H1 (cell line): ENCODE results near the gene MCM9. TPM values are rescaled to one million over a fixed set of nuclear protein-coding genes. Genes with fewer than 3 reads are reported as not detected.

Experiments
- CTCF ChIA-PET: fragments of 300-600 bp; sonication (Branson Sonifier 250); formaldehyde crosslinking; loops from one replicate; lab custom pipeline; 2021; ENCODE audit not compliant: partially characterized antibody; lab: Charles Lee
- POLR2A ChIA-PET: fragments of 300-600 bp; sonication (Branson Sonifier 250); formaldehyde crosslinking; loops from one replicate; lab custom pipeline; 2021; ENCODE audit warnings: inconsistent platforms; ENCODE audit not compliant: partially characterized antibody; lab: Charles Lee
- DNase-seq, 2 experiments: peaks; one replicate each; pipeline versions ENCODE4 v3.0.0 to v3.0.0-alpha.2; 2010 to 2022; ENCODE audit warnings: low spot score in 2 of 2, low read depth in 1 of 2, mixed read lengths in 1 of 2
- FAIRE-seq: peaks from 2 replicates; lab custom pipeline; 2011; peaks lifted over from hg19 to GRCh38; lab: Jason Lieb, UNC
- H2AFZ ChIP-seq: 2 replicates; pipeline ENCODE4 v1.8.1; 2012; ENCODE audit warnings: low read length, inconsistent platforms
- H2AK5ac ChIP-seq: 2 replicates; pipeline ENCODE4 v1.6.1; 2013; ENCODE audit warnings: low read depth, low read length
- H2BK120ac ChIP-seq: replicated peaks from 2 replicates; pipeline ENCODE3; 2013; ENCODE audit warnings: low read depth, low read length, inconsistent platforms
- H2BK12ac ChIP-seq: 2 replicates; pipeline ENCODE4 v1.6.1; 2013; ENCODE audit warnings: low read depth, low read length
- H2BK15ac ChIP-seq: 2 replicates; pipeline ENCODE4 v1.6.1; 2013; ENCODE audit warnings: low read length
- H2BK20ac ChIP-seq: 2 replicates; pipeline ENCODE4 v1.6.1; 2013; ENCODE audit warnings: low read length
- H2BK5ac ChIP-seq: 2 replicates; pipeline ENCODE4 v1.6.1; 2013; ENCODE audit warnings: low read depth, low read length
- H3K14ac ChIP-seq: 2 replicates; pipeline ENCODE4 v1.6.1; 2013; ENCODE audit warnings: inconsistent platforms; ENCODE audit not compliant: insufficient read length
- H3K18ac ChIP-seq: 2 replicates; pipeline ENCODE4 v1.6.1; 2013; ENCODE audit warnings: low read length; ENCODE audit errors: extremely low read depth
- H3K23ac ChIP-seq: 2 replicates; pipeline ENCODE4 v1.6.1; 2013; ENCODE audit warnings: inconsistent platforms; ENCODE audit not compliant: insufficient read length
- H3K23me2 ChIP-seq: 2 replicates; pipeline ENCODE4 v1.6.1; 2013; ENCODE audit warnings: low read depth, low read length
- H3K27ac ChIP-seq: 2 replicates; pipeline ENCODE4 v1.6.1; 2011; ENCODE audit warnings: low read depth, low read length, inconsistent platforms
- H3K27me3 ChIP-seq, 4 experiments: replicated peaks in 1 of 4; 1 replicate in 1 of 4; 2 replicates in 3 of 4; pipeline versions ENCODE4 v1.6.1 to v1.8.1; 2011 to 2013; ENCODE audit warnings: low read length in 3 of 4, mild to moderate bottlenecking in 3 of 4, inconsistent platforms in 2 of 4, mixed read lengths in 2 of 4, moderate library complexity in 1 of 4; ENCODE audit not compliant: control insufficient read depth in 3 of 4, insufficient read depth in 3 of 4; ENCODE audit errors: extremely low read depth in 1 of 4
- H3K36me3 ChIP-seq, 4 experiments: 2 replicates each; pipeline versions ENCODE4 v1.6.1 to v1.8.1; 2011 to 2013; ENCODE audit warnings: mild to moderate bottlenecking in 4 of 4, low read length in 3 of 4, moderate library complexity in 2 of 4, control low read depth in 1 of 4, inconsistent platforms in 1 of 4; ENCODE audit not compliant: insufficient read depth in 4 of 4, control insufficient read depth in 2 of 4
- H3K4ac ChIP-seq: replicated peaks from 2 replicates; pipeline ENCODE3; 2013; ENCODE audit warnings: low read length, low read depth, mixed read lengths, inconsistent platforms; ENCODE audit not compliant: insufficient read length
- H3K4me1 ChIP-seq, 4 experiments: replicated peaks in 1 of 4; 1 replicate in 1 of 4; 2 replicates in 3 of 4; pipeline versions ENCODE4 v1.6.1 to v1.8.1; 2011 to 2013; ENCODE audit warnings: low read length in 3 of 4, inconsistent platforms in 2 of 4, mixed read lengths in 1 of 4; ENCODE audit not compliant: insufficient read depth in 4 of 4, control insufficient read depth in 3 of 4
- H3K4me2 ChIP-seq, 2 experiments: 2 replicates each; pipeline versions ENCODE4 v1.6.1 to v1.8.1; 2011 to 2013; ENCODE audit warnings: low read depth in 2 of 2, low read length in 2 of 2, control low read depth in 1 of 2, inconsistent platforms in 1 of 2, mild to moderate bottlenecking in 1 of 2; ENCODE audit not compliant: insufficient read depth in 1 of 2
- H3K4me3 ChIP-seq, 4 experiments: fragments of 200-600, 300-600 bp in 1 of 4; sonication (generic), shearing (Covaris generic), sonication (Bioruptor Twin) in 1 of 4; 2 replicates each; pipeline versions ENCODE4 v1.5.1 to v1.8.1; 2011 to 2016; ENCODE audit warnings: low read length in 4 of 4, low read depth in 3 of 4, control low read depth in 2 of 4, inconsistent platforms in 2 of 4, mild to moderate bottlenecking in 2 of 4, mixed read lengths in 1 of 4, moderate library complexity in 1 of 4; ENCODE audit not compliant: insufficient read depth in 2 of 4; ENCODE audit errors: extremely low read depth in 1 of 4
- H3K56ac ChIP-seq: replicated peaks from 2 replicates; pipeline ENCODE3; 2013; ENCODE audit warnings: low read depth, mild to moderate bottlenecking, mixed read lengths, low read length, inconsistent platforms; ENCODE audit not compliant: insufficient read length
- H3K79me1 ChIP-seq: 2 replicates; pipeline ENCODE4 v1.6.1; 2013; ENCODE audit warnings: low read depth, low read length, control low read depth
- H3K79me2 ChIP-seq, 2 experiments: 2 replicates each; pipeline versions ENCODE4 v1.6.1 to v1.8.1; 2012 to 2013; ENCODE audit warnings: low read length in 2 of 2, mild to moderate bottlenecking in 2 of 2, inconsistent platforms in 1 of 2; ENCODE audit not compliant: insufficient read depth in 2 of 2, control insufficient read depth in 1 of 2
- H3K9ac ChIP-seq, 4 experiments: replicated peaks in 1 of 4; 1 replicate in 1 of 4; 2 replicates in 3 of 4; pipeline versions ENCODE4 v1.6.1 to v1.8.1; 2011 to 2013; ENCODE audit warnings: low read depth in 3 of 4, low read length in 3 of 4, control low read depth in 2 of 4, mild to moderate bottlenecking in 2 of 4, moderate library complexity in 2 of 4, inconsistent platforms in 1 of 4; ENCODE audit errors: extremely low read depth in 1 of 4
- H3K9me3 ChIP-seq, 2 experiments: 2 replicates each; pipeline versions ENCODE4 v1.6.1 to v1.8.1; 2012 to 2013; ENCODE audit warnings: mild to moderate bottlenecking in 2 of 2, moderate library complexity in 2 of 2, control low read depth in 1 of 2, inconsistent platforms in 1 of 2, low read depth in 1 of 2, low read length in 1 of 2, mixed read lengths in 1 of 2; ENCODE audit not compliant: insufficient read depth in 2 of 2
- H4K20me1 ChIP-seq, 2 experiments: replicated peaks in 1 of 2; 2 replicates each; pipeline versions ENCODE3 to v1.8.1; 2011 to 2013; ENCODE audit warnings: inconsistent platforms in 2 of 2, low read length in 2 of 2, mild to moderate bottlenecking in 1 of 2; ENCODE audit not compliant: insufficient read depth in 2 of 2, control insufficient read depth in 1 of 2
- H4K5ac ChIP-seq: 2 replicates; pipeline ENCODE4 v1.6.1; 2013; ENCODE audit warnings: low read length, low read depth, mixed read lengths, inconsistent platforms; ENCODE audit not compliant: insufficient read length
- H4K8ac ChIP-seq: 2 replicates; pipeline ENCODE4 v1.8.0; 2013; ENCODE audit warnings: mild to moderate bottlenecking, moderate library complexity, low read length, inconsistent platforms; ENCODE audit not compliant: insufficient read depth; ENCODE audit errors: extremely low read depth
- H4K91ac ChIP-seq: replicated peaks from 2 replicates; pipeline ENCODE3; 2013; ENCODE audit warnings: low read length, mixed read lengths, inconsistent platforms; ENCODE audit not compliant: insufficient read length
- BCL11A ChIP-seq, 2 experiments: IDR thresholded peaks; one replicate each; pipeline ENCODE4 v1.6.1; 2011; ENCODE audit warnings: low read depth in 2 of 2, low read length in 2 of 2, mild to moderate bottlenecking in 2 of 2
- CBX5 ChIP-seq: fragments of 300-800, 300-1000 bp; sonication (generic); IDR thresholded peaks from 2 replicates; pipeline ENCODE4 v1.7.1; 2016; ENCODE audit warnings: antibody characterized with exemption, low read length, low read depth
- CTBP2 ChIP-seq: IDR thresholded peaks from 2 replicates; pipeline ENCODE4 v1.7.0; 2011; ENCODE audit warnings: borderline replicate concordance, mild to moderate bottlenecking, moderate library complexity, mixed read lengths, low read length; ENCODE audit not compliant: insufficient read depth, insufficient read length
- EZH2 ChIP-seq: fragments of 200-600 bp; sonication (generic); IDR thresholded peaks from 2 replicates; pipeline ENCODE4 v1.7.1; 2012; ENCODE audit warnings: low read depth, mild to moderate bottlenecking, moderate library complexity, low read length, inconsistent platforms; ENCODE audit not compliant: severe bottlenecking
- GABPA ChIP-seq: IDR thresholded peaks from 2 replicates; pipeline ENCODE4 v1.6.1; 2011; ENCODE audit warnings: mild to moderate bottlenecking, low read length, moderate library complexity, borderline replicate concordance; ENCODE audit not compliant: insufficient read depth
- KDM4A ChIP-seq: IDR thresholded peaks from one replicate; pipeline ENCODE4 v1.7.1; 2012; ENCODE audit warnings: low read depth, mild to moderate bottlenecking, moderate library complexity, low read length, inconsistent platforms; ENCODE audit not compliant: severe bottlenecking
- NRF1 ChIP-seq: IDR thresholded peaks from 2 replicates; pipeline ENCODE4 v1.6.1; 2011; ENCODE audit warnings: mild to moderate bottlenecking, low read depth, low read length, improper control_type of control experiment
- RNF2 ChIP-seq: fragments of 200-900, 300-1000 bp; sonication (generic); IDR thresholded peaks from 2 replicates; pipeline ENCODE4 v1.7.1; 2016; ENCODE audit warnings: borderline replicate concordance, low read depth, mild to moderate bottlenecking, antibody characterized with exemption, low read length; ENCODE audit not compliant: poor library complexity, severe bottlenecking; ENCODE audit errors: missing control alignments
- SRF ChIP-seq: IDR thresholded peaks from 2 replicates; pipeline ENCODE4 v1.6.1; 2011; ENCODE audit warnings: mild to moderate bottlenecking, low read depth, low read length, moderate library complexity
- SUZ12 ChIP-seq: fragments of 200-600 bp; sonication (generic); IDR thresholded peaks from 2 replicates; pipeline ENCODE4 v1.6.1; 2012; ENCODE audit warnings: mild to moderate bottlenecking, inconsistent platforms, low read length, moderate library complexity, mixed read lengths
- WGBS, 2 experiments: shearing (Covaris generic) in 1 of 2; methylation state at CpG; one replicate each; pipeline versions ENCODE4 v1.1.6 to v1.1.7; 2013 to 2015; ENCODE audit warnings: low lambda C conversion rate in 2 of 2, mixed read lengths in 2 of 2, inconsistent platforms in 1 of 2, low coverage in 1 of 2, missing lambda C conversion rate in 1 of 2; ENCODE audit not compliant: insufficient replicate concordance in 2 of 2, insufficient coverage in 1 of 2, insufficient read length in 1 of 2; ENCODE audit errors: extremely low coverage in 1 of 2, missing lambda C conversion rate in 1 of 2; 5-methylcytosine and 5-hydroxymethylcytosine counted together
- polyA plus RNA-seq, 7 experiments: library from polyadenylated mRNA; depleted of rRNA in 3 of 7; stranded (reverse) in 5 of 7; unstranded in 2 of 7; fragments of >200 nt in 5 of 7; fragments of 200-250 nt in 2 of 7; gene quantifications; 1 replicate in 5 of 7; 2 replicates in 1 of 7; 4 replicates in 1 of 7; pipeline versions ENCODE4 v1.2.1 to v1.2.3, GENCODE V29; 2011 to 2013; ENCODE audit warnings: missing spikeins in 2 of 7, mixed read lengths in 2 of 7
- total RNA-seq: library from RNA; stranded (reverse); fragmentation: NEBNext Ultra II Directional; extraction: Animal tissue kit (Norgen Biotek cat#: 25700); gene quantifications from 2 replicates; pipeline ENCODE4 v1.2.1, GENCODE V29; 2021

Gene MCM9
- total and polyA plus RNA-seq, 2 of the 8 experiments (the other 6 are each of a cell fraction or from before 2014, with no cell fraction given), result 3.7 to 11.4 TPM

DNA sequence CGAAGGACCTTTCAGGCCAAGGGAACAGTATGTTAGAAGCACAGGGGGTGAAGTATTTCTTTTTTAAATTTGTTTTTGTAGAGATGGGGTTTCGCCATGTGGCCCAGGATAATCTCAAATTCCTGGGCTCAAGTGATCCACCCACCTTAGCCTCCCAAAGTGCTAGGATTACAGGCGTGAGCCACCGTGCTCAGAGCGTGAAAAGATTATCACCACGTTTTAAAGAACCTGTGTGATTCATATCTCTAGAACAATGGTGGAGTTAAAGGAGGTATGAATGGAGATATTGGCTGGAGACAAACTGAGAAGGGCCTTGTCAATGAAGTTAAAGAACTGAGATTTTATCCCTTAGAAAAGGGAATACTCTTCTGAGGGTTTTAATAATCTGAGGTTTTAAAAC is 31.3 kb downstream of the MCM9 start:
- CTCF ChIA-PET, result interaction anchor here (1.6 to 1.8 kb wide), 2 partner anchors 10 to 14 kb away, joined by 4 to 6 read pairs; no protein-coding TSS in a partner anchor
- Histone ChIP-seq H2BK120ac (no peak overlapping the region), H3K4me3 (no peak overlapping the region), H2AK5ac (no peak overlapping the region), H3K14ac (no peak overlapping the region), H2BK20ac (no peak overlapping the region), H3K23ac (no peak overlapping the region), H3K27ac (no peak overlapping the region), H3K27me3 (peaks cover 0 to 1% (median 0%) of the 10 kb centered on the region in 4 experiments; a peak in 1 of 7 replicates), H2BK5ac (no peak overlapping the region), H3K4me1 (peaks cover 2 to 11% (median 4%) of the 10 kb centered on the region in 4 experiments; a peak in 5 of 7 replicates), H2BK15ac (no peak overlapping the region), H3K4ac (no peak overlapping the region), H3K79me2 (peaks cover 5 to 54% of the 10 kb centered on the region in 2 experiments), H3K79me1 (peaks cover 2% of the 10 kb centered on the region; the same call in 1 of the 2 replicates), H3K4me2 (no peak overlapping the region), H4K20me1 (peaks cover 4 to 9% of the 10 kb centered on the region in 2 experiments), H2BK12ac (no peak overlapping the region), H4K91ac (no peak overlapping the region), H4K5ac (no peak overlapping the region), H3K36me3 (peaks cover 0 to 77% (median 25%) of the 10 kb centered on the region in 4 experiments; a peak in 6 of 8 replicates), H4K8ac (no peak overlapping the region), H3K9me3 (no peaks in the 10 kb centered on the region), H3K23me2 (no peaks in the 10 kb centered on the region), H3K18ac (no peak overlapping the region), H3K9ac (no peak overlapping the region), H3K56ac (no peak overlapping the region), H2AFZ (no peak overlapping the region)
- POLR2A ChIA-PET, result interaction anchor here (1.3 to 1.5 kb wide), 2 partner anchors 10 to 16 kb away, joined by 4 to 5 read pairs; no protein-coding TSS in a partner anchor
- WGBS, 2 experiments, result 91% methylated on average over 6 of the region's 6 CpGs; no CpG with 5 or more reads in 1 of the 2 experiments
- FAIRE-seq (no peak), DNase-seq (no peak)
- TF ChIP-seq RNF2 (no peak), SUZ12 (no peak), NRF1 (no peak), KDM4A (no peak), CTBP2 (no peak), CBX5 (no peak), EZH2 (no peak), GABPA (no peak), BCL11A (IDR thresholded peaks at IDR 0.05; ENCODE audit: low read depth in 2 of 2, low read length in 2 of 2) (no peak), SRF (no peak)
